Measurements from ENCODE around the gene NFIX.

Gene NFIX

GRCh38 chr19:13039211-13039789 is 44.0 kb downstream of the NFIX start:
- no peak for DNase-seq

GRCh38 chr19:13040232-13040947 is 45.1 kb downstream of the NFIX start:
- DNase-seq: no peak

GRCh38 chr19:13040948-13041292 is 45.6 kb downstream of the NFIX start:
- no peak for DNase-seq

GRCh38 chr19:13042443-13043130 is 47.3 kb downstream of the NFIX start:
- DNase-seq: no peak

GRCh38 chr19:13043285-13043684 is 48.0 kb downstream of the NFIX start:
- DNase-seq: no peak

- no peak for DNase-seq
Measured at GRCh38 chr19:13044231-13044836, 49.1 kb downstream of the NFIX start.

- no peak for DNase-seq
Measured at GRCh38 chr19:13045812-13046211, 50.5 kb downstream of the NFIX start.

- DNase-seq: no peak
Measured at GRCh38 chr19:13047374-13047773, 52.1 kb downstream of the NFIX start.

GRCh38 chr19:13050274-13050673 is 55.0 kb downstream of the NFIX start:
- DNase-seq: no peak

- no peak for DNase-seq
Measured at GRCh38 chr19:13051557-13052165, 56.4 kb downstream of the NFIX start.

GRCh38 chr19:13052447-13053175 is 57.3 kb downstream of the NFIX start:
- DNase-seq: no peak

GRCh38 chr19:13053238-13053637 is 58.0 kb downstream of the NFIX start:
- DNase-seq: no peak

- DNase-seq: no peak
Measured at GRCh38 chr19:13053761-13054625, 58.7 kb downstream of the NFIX start.

- no peak for DNase-seq
Measured at GRCh38 chr19:13054626-13055212, 59.4 kb downstream of the NFIX start.

- DNase-seq: no peak
Measured at GRCh38 chr19:13055213-13056051, 60.2 kb downstream of the NFIX start.

GRCh38 chr19:13056052-13056660 is 60.9 kb downstream of the NFIX start:
- no peak for DNase-seq

GRCh38 chr19:13057147-13057572 is 61.9 kb downstream of the NFIX start:
- no peak for DNase-seq

GRCh38 chr19:13057744-13058143 is 62.5 kb downstream of the NFIX start:
- no peak for DNase-seq

GRCh38 chr19:13058951-13059660 is 63.8 kb downstream of the NFIX start:
- no peak for DNase-seq

All from effector CD8-positive, alpha-beta T cell (primary cell).